Right lobe of liver (tissue), 6 donors: ENCODE results near the gene BRD1. TPM values are rescaled to one million over a fixed set of nuclear protein-coding genes. Genes with fewer than 3 reads are reported as not detected.

Source experiments
- ATAC-seq, 4 donors: fragments of 200-7000 bp; cut with Tn5 transposase; one replicate each; pipeline ENCODE4 v1.9.1; 2020; ENCODE audit warnings: mild to moderate bottlenecking in 4 of 4, moderate library complexity in 4 of 4
- DNase-seq, 3 donors: peaks; one replicate each; pipeline ENCODE4 v3.0.0-alpha.2; 2020
- H3K27ac ChIP-seq, 3 donors: fragments of 200-600 bp; one replicate each; pipeline ENCODE4 v1.8.0; 2022
- H3K27me3 ChIP-seq, 2 donors: fragments of 200-600 bp; one replicate each; pipeline ENCODE4 v1.8.0; 2022
- H3K36me3 ChIP-seq, 4 donors: fragments of 200-600 bp; sonication (generic) in 1 of 4; one replicate each; pipeline versions ENCODE4 v1.5.1 to v1.8.0; 2017 to 2022; ENCODE audit warnings: control low read depth in 1 of 4
- H3K4me1 ChIP-seq, 4 donors: fragments of 200-600 bp; sonication (generic) in 1 of 4; one replicate each; pipeline versions ENCODE4 v1.5.1 to v1.8.0; 2017 to 2022; ENCODE audit warnings: control low read depth in 1 of 4
- H3K4me3 ChIP-seq, 3 donors: fragments of 200-600 bp; one replicate each; pipeline ENCODE4 v1.8.0; 2022
- H3K9me3 ChIP-seq, 4 donors: fragments of 200-600 bp; sonication (generic) in 1 of 4; one replicate each; pipeline versions ENCODE4 v1.5.1 to v1.8.0; 2017 to 2022; ENCODE audit warnings: control low read depth in 1 of 4
- CTCF ChIP-seq, 4 donors: fragments of 200-600 bp in 3 of 4; fragments of 450-650 bp in 1 of 4; IDR thresholded peaks; one replicate each; pipeline versions ENCODE4 v1.5.1 to v1.8.0; 2016 to 2022; ENCODE audit warnings: antibody characterized with exemption in 4 of 4, mild to moderate bottlenecking in 2 of 4
- POLR2A ChIP-seq: fragments of 450-650 bp; IDR thresholded peaks from one replicate; pipeline ENCODE4 v1.6.1; 2017; ENCODE audit warnings: antibody characterized with exemption, mild to moderate bottlenecking
- WGBS: methylation state at CpG from one replicate; pipeline ENCODE4 v1.1.6; 2018; ENCODE audit warnings: low coverage, low lambda C conversion rate; ENCODE audit not compliant: insufficient coverage; ENCODE audit errors: missing lambda C conversion rate; 5-methylcytosine and 5-hydroxymethylcytosine counted together
- intact Hi-C, 2 donors: fragments of 100-400 bp; cut with DNase I; formaldehyde crosslinking; loops; one replicate each; pipeline versions ENCODE4 v1.11.2 to v1.14.1; 2022
- total RNA-seq, 6 experiments: library from RNA; depleted of rRNA in 2 of 6; stranded (reverse); fragments of >200 nt in 2 of 6; fragmentation: NEBNext Ultra II Directional in 3 of 6; extraction: Animal tissue kit (Norgen Biotek cat#: 25700) in 3 of 6; gene quantifications; one replicate each; pipeline versions ENCODE4 v1.1.0 to v1.2.4, GENCODE V29; 2016 to 2023
- donor health status: DM: no; HTN: yes; CAD: no.
- donor health status: DM: no; HTN: no; CAD: no.
- donor health status: DM: no; HTN: no; CAD: no.
- donor health status: DM: no; HTN: yes; CAD: no.
- donor health status: DM: no; HTN: yes; CAD: no.

BRD1 gene
- total RNA-seq, 6 experiments from 2014 or later = 9.3 to 17.8 (median 11.6) TPM

- 90% methylated on average over 10 of the region's 29 CpGs for WGBS
- no peaks in the 10 kb centered on the region for H3K9me3 ChIP-seq
- no peak overlapping the region for H3K27ac ChIP-seq
- peaks cover 0 to 60% (median 29%) of the 10 kb centered on the region in 4 donors for H3K36me3 ChIP-seq
- ATAC-seq = no peak
- H3K27me3 ChIP-seq = no peaks in the 10 kb centered on the region
- H3K4me3 ChIP-seq = no peak overlapping the region
- no peaks in the 10 kb centered on the region for H3K4me1 ChIP-seq
- TF ChIP-seq CTCF (IDR thresholded peaks at IDR 0.05) = no peak
- no peak for TF ChIP-seq POLR2A
- intact Hi-C loops = no loop called here
- DNase-seq = no peak
Measured at GRCh38 chr22:49776891-49777290, 50.8 kb downstream of the BRD1 start.

- H3K4me1 ChIP-seq = no peaks in the 10 kb centered on the region
- peaks cover 0 to 60% (median 29%) of the 10 kb centered on the region in 4 donors for H3K36me3 ChIP-seq
- no peak overlapping the region for H3K27ac ChIP-seq
- intact Hi-C loops = no loop called here
- DNase-seq = no peak
- 0% methylated on average over 1 of the region's 31 CpGs for WGBS
- no peak overlapping the region for H3K4me3 ChIP-seq
- H3K27me3 ChIP-seq = no peaks in the 10 kb centered on the region
- no peak for ATAC-seq
- H3K9me3 ChIP-seq = no peaks in the 10 kb centered on the region
- TF ChIP-seq POLR2A (no peak), CTCF (IDR thresholded peaks at IDR 0.05) (no peak)
Measured at GRCh38 chr22:49775867-49776511, 51.7 kb downstream of the BRD1 start.

GRCh38 chr22:49775191-49775866 is 52.3 kb downstream of the BRD1 start:
- DNase-seq = no peak
- ATAC-seq = no peak
- H3K36me3 ChIP-seq = peaks cover 0 to 60% (median 29%) of the 10 kb centered on the region in 4 donors
- H3K9me3 ChIP-seq = no peaks in the 10 kb centered on the region
- TF ChIP-seq POLR2A = no peak
- no peaks in the 10 kb centered on the region for H3K4me1 ChIP-seq
- H3K4me3 ChIP-seq = no peak overlapping the region
- H3K27me3 ChIP-seq = no peaks in the 10 kb centered on the region
- intact Hi-C loops = no loop called here
- no peak overlapping the region for H3K27ac ChIP-seq
- no CpG with 5 or more reads among the region's 26 CpGs for WGBS

- Histone ChIP-seq H3K27ac (no peak overlapping the region), H3K4me3 (no peak overlapping the region), H3K9me3 (no peaks in the 10 kb centered on the region), H3K4me1 (no peaks in the 10 kb centered on the region), H3K36me3 (peaks cover 0 to 60% (median 29%) of the 10 kb centered on the region in 4 donors), H3K27me3 (no peaks in the 10 kb centered on the region)
- DNase-seq (no peak), ATAC-seq (no peak)
- 50% methylated on average over 2 of the region's 21 CpGs for WGBS
- no peak for TF ChIP-seq CTCF (IDR thresholded peaks at IDR 0.05)
- TF ChIP-seq POLR2A = no peak
- intact Hi-C loops = no loop called here
Measured at GRCh38 chr22:49774499-49775151, 53.0 kb downstream of the BRD1 start.

GRCh38 chr22:49774046-49774445 is 53.6 kb downstream of the BRD1 start:
- intact Hi-C loops = no loop called here
- ATAC-seq = no peak
- no peak for TF ChIP-seq CTCF (IDR thresholded peaks at IDR 0.05)
- no peak for TF ChIP-seq POLR2A

More at GRCh38 chr22:49774046-49774445, 53.6 kb downstream of the BRD1 start:
- no peak for DNase-seq
- 92% methylated on average over 13 of the region's 21 CpGs for WGBS
- Histone ChIP-seq H3K4me1 (no peaks in the 10 kb centered on the region), H3K36me3 (peaks cover 0 to 58% (median 29%) of the 10 kb centered on the region in 4 donors), H3K27me3 (no peaks in the 10 kb centered on the region), H3K4me3 (no peak overlapping the region), H3K9me3 (no peaks in the 10 kb centered on the region), H3K27ac (no peak overlapping the region)
